ENCODE data around the gene MLX.

DNA sequence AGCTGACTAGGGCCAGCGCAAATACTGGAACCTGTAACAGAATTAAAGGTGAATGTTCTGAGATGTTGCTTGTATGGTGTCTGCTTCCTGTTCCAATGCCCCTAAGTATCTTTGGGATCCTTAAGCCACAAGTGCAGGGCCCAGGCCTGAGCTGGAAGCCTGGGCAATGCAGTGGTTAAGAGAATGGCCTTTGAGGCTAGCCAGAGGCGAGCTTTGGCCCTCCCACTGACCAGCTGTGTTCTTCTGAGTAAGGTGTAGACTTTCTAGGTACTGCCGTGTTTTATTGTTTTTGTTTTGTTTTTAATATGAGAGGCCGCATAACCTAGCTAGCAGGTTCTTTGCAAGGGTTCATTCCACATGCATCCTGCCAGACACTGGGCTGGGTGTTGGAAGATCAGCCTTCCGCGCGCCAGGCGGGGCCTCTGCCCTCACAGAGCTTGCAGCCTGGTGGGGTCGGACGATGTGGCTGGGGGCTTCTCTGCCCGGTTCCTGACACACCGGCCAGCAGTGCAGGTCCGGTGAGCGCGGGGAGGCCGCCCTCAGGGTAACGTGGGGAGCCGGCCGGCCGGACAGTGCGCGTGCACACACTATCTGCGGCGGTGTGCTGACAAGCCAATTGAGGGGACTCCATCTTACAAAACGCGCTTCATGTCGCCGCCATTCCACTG, 551 bp upstream of the MLX start:
- TF ChIP-seq, protein P1, sequence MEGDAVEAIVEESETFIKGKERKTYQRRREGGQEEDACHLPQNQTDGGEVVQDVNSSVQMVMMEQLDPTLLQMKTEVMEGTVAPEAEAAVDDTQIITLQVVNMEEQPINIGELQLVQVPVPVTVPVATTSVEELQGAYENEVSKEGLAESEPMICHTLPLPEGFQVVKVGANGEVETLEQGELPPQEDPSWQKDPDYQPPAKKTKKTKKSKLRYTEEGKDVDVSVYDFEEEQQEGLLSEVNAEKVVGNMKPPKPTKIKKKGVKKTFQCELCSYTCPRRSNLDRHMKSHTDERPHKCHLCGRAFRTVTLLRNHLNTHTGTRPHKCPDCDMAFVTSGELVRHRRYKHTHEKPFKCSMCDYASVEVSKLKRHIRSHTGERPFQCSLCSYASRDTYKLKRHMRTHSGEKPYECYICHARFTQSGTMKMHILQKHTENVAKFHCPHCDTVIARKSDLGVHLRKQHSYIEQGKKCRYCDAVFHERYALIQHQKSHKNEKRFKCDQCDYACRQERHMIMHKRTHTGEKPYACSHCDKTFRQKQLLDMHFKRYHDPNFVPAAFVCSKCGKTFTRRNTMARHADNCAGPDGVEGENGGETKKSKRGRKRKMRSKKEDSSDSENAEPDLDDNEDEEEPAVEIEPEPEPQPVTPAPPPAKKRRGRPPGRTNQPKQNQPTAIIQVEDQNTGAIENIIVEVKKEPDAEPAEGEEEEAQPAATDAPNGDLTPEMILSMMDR (IDR thresholded peaks at IDR 0.05 in 8 of 11, conservative IDR thresholded peaks at IDR 0.05 in 3 of 11): no peak
- no peak for TF ChIP-seq POLR2A (IDR thresholded peaks at IDR 0.05)
- TF ChIP-seq POLR2AphosphoS5 (IDR thresholded peaks at IDR 0.05): no peak
